Stomach (tissue), 4 donors: ENCODE measurements around the gene PFKFB2.

Experiments
- EP300 ChIP-seq: sonication (generic); formaldehyde crosslinking; IDR thresholded peaks from one replicate; pipeline ENCODE4 v1.6.1; 2017; ENCODE audit warnings: antibody characterized with exemption
- POLR2A ChIP-seq, 4 donors: fragments of 450-650 bp; IDR thresholded peaks; one replicate each; pipeline ENCODE4 v1.6.1; 2016; ENCODE audit warnings: antibody characterized with exemption in 4 of 4, control low read depth in 2 of 4, mild to moderate bottlenecking in 1 of 4, moderate library complexity in 1 of 4
- TF ChIP-seq, protein P1 (sequence below), 7 experiments: fragments of 450-650 bp in 4 of 7; fragments of 200-600 bp in 3 of 7; sonication (generic) in 3 of 7; IDR thresholded peaks; one replicate each; pipeline ENCODE4 v1.5.1; 2016 to 2019; ENCODE audit warnings: antibody characterized with exemption in 7 of 7, control low read depth in 2 of 7, mild to moderate bottlenecking in 1 of 7

DNA sequence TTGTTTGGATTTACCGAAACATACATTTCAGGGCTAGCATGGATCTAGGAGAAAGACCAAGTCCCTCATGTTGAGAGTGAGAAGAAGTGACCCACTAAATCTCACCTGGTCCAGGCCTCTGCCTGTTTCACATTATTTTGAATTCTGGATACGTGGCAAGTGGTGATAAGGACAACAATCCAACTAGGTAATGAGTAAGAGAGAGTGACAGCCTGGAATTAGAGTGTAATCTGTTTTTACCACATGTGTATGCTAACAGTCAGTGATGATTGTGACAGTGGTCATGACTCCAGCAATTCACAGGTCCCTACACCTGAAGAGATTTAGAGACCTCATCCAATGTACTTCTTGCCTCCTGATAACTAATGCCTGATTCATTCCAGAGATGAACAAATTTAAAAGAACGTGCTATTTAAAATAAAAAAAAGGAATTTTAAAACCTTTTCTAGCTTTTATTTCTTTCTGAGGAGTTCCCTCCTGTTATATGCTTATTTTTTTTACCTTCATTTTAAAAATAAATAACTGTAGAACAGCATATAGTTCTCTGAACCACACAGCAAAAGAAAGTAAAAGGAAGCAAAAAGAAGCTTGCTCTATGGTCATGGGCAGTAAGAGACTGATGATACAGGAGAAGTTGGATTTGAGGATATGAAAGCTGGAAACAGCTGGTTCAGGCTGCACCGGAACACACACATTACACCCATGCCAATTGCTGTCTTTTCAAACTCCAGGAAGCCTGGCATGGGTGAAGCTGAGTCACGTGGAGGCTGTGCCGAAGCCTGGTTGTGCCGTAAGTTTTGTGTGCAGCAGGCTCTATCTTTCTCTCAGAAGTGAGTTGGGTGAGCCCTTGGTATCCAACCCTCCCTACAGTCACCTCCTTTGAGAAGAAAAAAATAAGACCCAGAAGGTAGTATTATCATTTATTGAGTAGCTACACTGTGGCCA lies 35.2 kb upstream of the PFKFB2 start:
- TF ChIP-seq EP300: no peak
- TF ChIP-seq, protein P1, sequence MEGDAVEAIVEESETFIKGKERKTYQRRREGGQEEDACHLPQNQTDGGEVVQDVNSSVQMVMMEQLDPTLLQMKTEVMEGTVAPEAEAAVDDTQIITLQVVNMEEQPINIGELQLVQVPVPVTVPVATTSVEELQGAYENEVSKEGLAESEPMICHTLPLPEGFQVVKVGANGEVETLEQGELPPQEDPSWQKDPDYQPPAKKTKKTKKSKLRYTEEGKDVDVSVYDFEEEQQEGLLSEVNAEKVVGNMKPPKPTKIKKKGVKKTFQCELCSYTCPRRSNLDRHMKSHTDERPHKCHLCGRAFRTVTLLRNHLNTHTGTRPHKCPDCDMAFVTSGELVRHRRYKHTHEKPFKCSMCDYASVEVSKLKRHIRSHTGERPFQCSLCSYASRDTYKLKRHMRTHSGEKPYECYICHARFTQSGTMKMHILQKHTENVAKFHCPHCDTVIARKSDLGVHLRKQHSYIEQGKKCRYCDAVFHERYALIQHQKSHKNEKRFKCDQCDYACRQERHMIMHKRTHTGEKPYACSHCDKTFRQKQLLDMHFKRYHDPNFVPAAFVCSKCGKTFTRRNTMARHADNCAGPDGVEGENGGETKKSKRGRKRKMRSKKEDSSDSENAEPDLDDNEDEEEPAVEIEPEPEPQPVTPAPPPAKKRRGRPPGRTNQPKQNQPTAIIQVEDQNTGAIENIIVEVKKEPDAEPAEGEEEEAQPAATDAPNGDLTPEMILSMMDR (IDR thresholded peaks at IDR 0.05): no peak
- no peak for TF ChIP-seq POLR2A (IDR thresholded peaks at IDR 0.05)
